Measurements from ENCODE around the gene TEX19. TPM values are rescaled to one million over a fixed set of nuclear protein-coding genes. Genes with fewer than 3 reads are reported as not detected.

TEX19 gene
- total and polyA plus RNA-seq, 4 donors = 0.03 TPM; not detected in 3

DNA sequence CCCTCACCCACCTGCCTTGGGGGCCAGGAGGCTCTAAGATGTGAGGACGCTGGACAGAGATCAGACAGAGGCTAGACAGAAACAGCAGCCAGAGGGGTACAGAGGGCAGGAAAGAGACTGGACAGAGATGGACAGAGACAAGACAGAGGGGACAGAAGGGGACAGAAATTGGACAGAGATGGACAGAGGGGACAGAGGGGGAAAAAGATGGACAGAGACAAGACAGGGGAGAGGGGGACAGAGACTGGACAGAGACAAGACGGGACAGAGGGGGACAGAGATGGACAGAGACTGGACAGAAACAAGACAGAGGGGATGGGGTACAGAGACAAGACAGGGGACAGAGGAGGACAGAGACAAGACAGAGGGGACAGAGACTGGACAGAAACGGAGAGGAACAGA, 28.7 kb downstream of the TEX19 start:
- TF ChIP-seq, protein P1, sequence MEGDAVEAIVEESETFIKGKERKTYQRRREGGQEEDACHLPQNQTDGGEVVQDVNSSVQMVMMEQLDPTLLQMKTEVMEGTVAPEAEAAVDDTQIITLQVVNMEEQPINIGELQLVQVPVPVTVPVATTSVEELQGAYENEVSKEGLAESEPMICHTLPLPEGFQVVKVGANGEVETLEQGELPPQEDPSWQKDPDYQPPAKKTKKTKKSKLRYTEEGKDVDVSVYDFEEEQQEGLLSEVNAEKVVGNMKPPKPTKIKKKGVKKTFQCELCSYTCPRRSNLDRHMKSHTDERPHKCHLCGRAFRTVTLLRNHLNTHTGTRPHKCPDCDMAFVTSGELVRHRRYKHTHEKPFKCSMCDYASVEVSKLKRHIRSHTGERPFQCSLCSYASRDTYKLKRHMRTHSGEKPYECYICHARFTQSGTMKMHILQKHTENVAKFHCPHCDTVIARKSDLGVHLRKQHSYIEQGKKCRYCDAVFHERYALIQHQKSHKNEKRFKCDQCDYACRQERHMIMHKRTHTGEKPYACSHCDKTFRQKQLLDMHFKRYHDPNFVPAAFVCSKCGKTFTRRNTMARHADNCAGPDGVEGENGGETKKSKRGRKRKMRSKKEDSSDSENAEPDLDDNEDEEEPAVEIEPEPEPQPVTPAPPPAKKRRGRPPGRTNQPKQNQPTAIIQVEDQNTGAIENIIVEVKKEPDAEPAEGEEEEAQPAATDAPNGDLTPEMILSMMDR (IDR thresholded peaks at IDR 0.05; ENCODE audit: control extremely low read depth, extremely low read depth) = no peak

DNA sequence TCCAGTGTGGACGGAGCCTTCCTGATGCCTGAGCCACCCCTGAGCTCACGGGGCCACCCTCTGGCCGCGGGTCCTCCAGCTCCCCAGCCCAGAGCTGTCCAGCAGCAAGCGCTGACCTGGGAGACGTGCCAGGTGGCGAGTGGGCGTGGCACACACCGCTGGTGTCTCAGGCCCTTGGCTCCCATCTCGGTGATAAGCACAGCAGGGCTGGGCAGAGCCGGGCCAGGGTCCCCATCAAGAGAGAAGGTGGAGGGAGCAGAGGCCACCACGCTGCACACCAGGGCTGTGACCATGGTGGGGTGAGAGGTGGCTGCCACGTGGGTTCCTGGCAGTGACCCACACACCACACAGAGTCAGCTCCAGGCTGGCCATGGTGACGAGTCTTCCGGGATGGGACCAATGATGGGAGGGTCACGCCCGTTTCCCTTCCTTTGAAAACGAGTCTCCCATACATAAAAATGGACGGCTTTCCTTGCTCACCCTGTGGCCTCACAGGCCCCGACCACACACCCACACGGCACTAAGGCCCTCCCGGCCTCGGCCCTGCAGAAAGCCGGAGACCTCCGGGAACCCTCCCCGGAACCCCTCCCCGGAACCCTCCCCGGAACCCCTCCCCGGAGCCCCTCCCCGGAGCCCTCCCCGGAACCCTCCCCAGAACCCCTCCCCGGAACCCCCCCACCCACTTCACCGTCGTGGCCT, 29.3 kb downstream of the TEX19 start:
- TF ChIP-seq, protein P1 (IDR thresholded peaks at IDR 0.05; ENCODE audit: control extremely low read depth, extremely low read depth) = no peak
- H3K9ac ChIP-seq (ENCODE audit: insufficient read depth in 1 of 2, low read length in 2 of 2) = no peak overlapping the region
- H3K27me3 ChIP-seq (ENCODE audit: control insufficient read depth in 3 of 3, insufficient read depth in 3 of 3, low read length in 2 of 3) = no peaks in the 10 kb centered on the region
- H3K27ac ChIP-seq (ENCODE audit: low read depth in 1 of 2, low read length in 1 of 2) = no peak overlapping the region
- peaks cover 0 to 20% (median 2%) of the 10 kb centered on the region in 4 donors for H3K36me3 ChIP-seq (ENCODE audit: control insufficient read depth in 4 of 4, insufficient read depth in 4 of 4, low read length in 4 of 4)
- DNase-seq = peak in 1 of 3 donors; percentile 30
- no peak for ATAC-seq (ENCODE audit: insufficient read depth, low FRiP score)
- H3K4me3 ChIP-seq = no peak overlapping the region
- H3K4me1 ChIP-seq (ENCODE audit: control insufficient read depth in 5 of 5, insufficient read depth in 5 of 5, low read length in 5 of 5) = peaks cover 0 to 23% (median 5%) of the 10 kb centered on the region in 5 donors
- no peaks in the 10 kb centered on the region for H3K9me3 ChIP-seq (ENCODE audit: control insufficient read depth in 4 of 4, insufficient read depth in 3 of 4, low read length in 3 of 4)
- 67 to 73% methylated on average over 33 to 34 of the region's 34 CpGs for WGBS, 2 donors

More for the DNA sequence above, 28.7 kb downstream of the TEX19 start:
- Histone ChIP-seq H3K36me3 (ENCODE audit: control insufficient read depth in 4 of 4, insufficient read depth in 4 of 4, low read length in 4 of 4) (peaks cover 0 to 14% (median 0%) of the 10 kb centered on the region in 4 donors), H3K27me3 (ENCODE audit: control insufficient read depth in 3 of 3, insufficient read depth in 3 of 3, low read length in 2 of 3) (no peaks in the 10 kb centered on the region), H3K27ac (ENCODE audit: low read depth in 1 of 2, low read length in 1 of 2) (no peak overlapping the region), H3K9ac (ENCODE audit: insufficient read depth in 1 of 2, low read length in 2 of 2) (no peak overlapping the region), H3K9me3 (ENCODE audit: control insufficient read depth in 4 of 4, insufficient read depth in 3 of 4, low read length in 3 of 4) (no peaks in the 10 kb centered on the region), H3K4me3 (no peak overlapping the region), H3K4me1 (ENCODE audit: control insufficient read depth in 5 of 5, insufficient read depth in 5 of 5, low read length in 5 of 5) (peaks cover 0 to 23% (median 5%) of the 10 kb centered on the region in 5 donors)
- 63 to 81% methylated on average over 3 of the region's 3 CpGs for WGBS, 2 donors
- ATAC-seq (ENCODE audit: insufficient read depth, low FRiP score) (no peak), DNase-seq (no peak)

DNA sequence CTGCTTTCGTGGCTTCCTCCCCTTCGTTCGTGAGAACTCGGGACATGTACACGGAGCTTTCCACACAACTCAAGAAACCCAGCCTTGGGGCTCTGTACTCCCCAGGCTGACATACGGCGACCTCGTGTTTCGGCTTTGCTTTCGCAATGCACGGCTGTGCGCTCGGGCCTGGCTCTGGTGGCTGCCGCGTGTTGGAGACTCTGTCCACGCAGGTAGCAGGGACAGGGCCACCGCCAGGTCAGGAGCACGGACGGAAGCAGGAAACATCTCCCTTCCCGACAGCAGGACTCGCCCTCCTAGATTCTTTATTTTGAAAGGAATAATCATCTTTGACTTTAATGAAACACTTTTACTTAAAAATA, 29.9 kb downstream of the TEX19 start:
- WGBS, 2 donors = 59 to 75% methylated on average over 21 of the region's 21 CpGs
- H3K4me3 ChIP-seq = no peak overlapping the region
- peaks cover 0 to 23% (median 4%) of the 10 kb centered on the region in 4 donors for H3K36me3 ChIP-seq (ENCODE audit: control insufficient read depth in 4 of 4, insufficient read depth in 4 of 4, low read length in 4 of 4)
- ATAC-seq (ENCODE audit: insufficient read depth, low FRiP score) = no peak
- H3K27me3 ChIP-seq (ENCODE audit: control insufficient read depth in 3 of 3, insufficient read depth in 3 of 3, low read length in 2 of 3) = no peaks in the 10 kb centered on the region
- no peak for DNase-seq
- no peak overlapping the region for H3K27ac ChIP-seq (ENCODE audit: low read depth in 1 of 2, low read length in 1 of 2)
- H3K9me3 ChIP-seq (ENCODE audit: control insufficient read depth in 4 of 4, insufficient read depth in 3 of 4, low read length in 3 of 4) = no peaks in the 10 kb centered on the region
- TF ChIP-seq, protein P1 (IDR thresholded peaks at IDR 0.05; ENCODE audit: control extremely low read depth, extremely low read depth) = no peak
- H3K9ac ChIP-seq (ENCODE audit: insufficient read depth in 1 of 2, low read length in 2 of 2) = no peak overlapping the region
- peaks cover 0 to 23% (median 5%) of the 10 kb centered on the region in 5 donors for H3K4me1 ChIP-seq (ENCODE audit: control insufficient read depth in 5 of 5, insufficient read depth in 5 of 5, low read length in 5 of 5)

Measured in lung (tissue), 12 donors.